DOHH2 (cell line): Measurements from ENCODE around the gene DNAJC18.

ENCODE experiments used
- EZH2phosphoT487 ChIP-seq: fragments of 200-600 bp; sonication (generic); IDR thresholded peaks from 2 replicates; pipeline ENCODE4 v1.6.1; 2017; ENCODE audit warnings: borderline replicate concordance, mild to moderate bottlenecking, antibody characterized with exemption, low read length, moderate library complexity, mixed read lengths
- TF ChIP-seq, protein P1 (sequence below): fragments of 200-600 bp; sonication (generic); IDR thresholded peaks from one replicate; pipeline ENCODE4 v1.5.1; 2014; ENCODE audit warnings: antibody characterized with exemption, mild to moderate bottlenecking, low read depth, low read length; ENCODE audit not compliant: poor library complexity, severe bottlenecking

GRCh38 chr5:139403418-139403786 is 35.9 kb downstream of the DNAJC18 start:
- TF ChIP-seq, protein P1, sequence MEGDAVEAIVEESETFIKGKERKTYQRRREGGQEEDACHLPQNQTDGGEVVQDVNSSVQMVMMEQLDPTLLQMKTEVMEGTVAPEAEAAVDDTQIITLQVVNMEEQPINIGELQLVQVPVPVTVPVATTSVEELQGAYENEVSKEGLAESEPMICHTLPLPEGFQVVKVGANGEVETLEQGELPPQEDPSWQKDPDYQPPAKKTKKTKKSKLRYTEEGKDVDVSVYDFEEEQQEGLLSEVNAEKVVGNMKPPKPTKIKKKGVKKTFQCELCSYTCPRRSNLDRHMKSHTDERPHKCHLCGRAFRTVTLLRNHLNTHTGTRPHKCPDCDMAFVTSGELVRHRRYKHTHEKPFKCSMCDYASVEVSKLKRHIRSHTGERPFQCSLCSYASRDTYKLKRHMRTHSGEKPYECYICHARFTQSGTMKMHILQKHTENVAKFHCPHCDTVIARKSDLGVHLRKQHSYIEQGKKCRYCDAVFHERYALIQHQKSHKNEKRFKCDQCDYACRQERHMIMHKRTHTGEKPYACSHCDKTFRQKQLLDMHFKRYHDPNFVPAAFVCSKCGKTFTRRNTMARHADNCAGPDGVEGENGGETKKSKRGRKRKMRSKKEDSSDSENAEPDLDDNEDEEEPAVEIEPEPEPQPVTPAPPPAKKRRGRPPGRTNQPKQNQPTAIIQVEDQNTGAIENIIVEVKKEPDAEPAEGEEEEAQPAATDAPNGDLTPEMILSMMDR: no peak
- no peak for TF ChIP-seq EZH2phosphoT487
